HG03469 (cell line): ENCODE measurements around the gene CLUH.
"Not testable (repeated sequence)": the region's sequence is repeated elsewhere in the genome, so short reads cannot be mapped to it uniquely, and the experiment has no call there.

Experiments
- ATAC-seq: cut with Tn5 transposase; IDR thresholded peaks from one replicate; pipeline ENCODE4 v1.9.1; 2021; ENCODE audit warnings: mild to moderate bottlenecking, moderate library complexity, moderate number of reproducible peaks; ENCODE audit not compliant: unreplicated experiment

CLUH gene

GRCh38 chr17:2688351-2689342, 22.9 kb downstream of the CLUH start:
- ATAC-seq: no peak

- ATAC-seq: no peak
These were observed 24.5 kb downstream of the CLUH start for GRCh38 chr17:2687074-2687418.

- ATAC-seq: no peak
These were observed 25.9 kb downstream of the CLUH start for GRCh38 chr17:2685696-2686095.

- ATAC-seq: no peak
These were observed 27.0 kb downstream of the CLUH start for GRCh38 chr17:2684549-2684948.

GRCh38 chr17:2683912-2684311, 27.7 kb downstream of the CLUH start:
- ATAC-seq: no peak

GRCh38 chr17:2682176-2682938, 29.2 kb downstream of the CLUH start:
- no peak for ATAC-seq

GRCh38 chr17:2681650-2682049, 29.9 kb downstream of the CLUH start:
- no peak for ATAC-seq

- ATAC-seq: no peak
These were observed 30.6 kb downstream of the CLUH start for GRCh38 chr17:2680961-2681360.

GRCh38 chr17:2679247-2679646, 32.3 kb downstream of the CLUH start:
- not testable (repeated sequence) for ATAC-seq

- no peak for ATAC-seq
These were observed 39.5 kb downstream of the CLUH start for GRCh38 chr17:2672026-2672425.

- ATAC-seq: not testable (repeated sequence)
These were observed 51.2 kb downstream of the CLUH start for GRCh38 chr17:2660410-2660809.

- ATAC-seq: not testable (repeated sequence)
These were observed 52.2 kb downstream of the CLUH start for GRCh38 chr17:2659337-2659736.

- ATAC-seq: no peak
These were observed 55.3 kb downstream of the CLUH start for GRCh38 chr17:2656283-2656682.

- ATAC-seq: no peak
These were observed 56.0 kb downstream of the CLUH start for GRCh38 chr17:2655546-2655945.

- ATAC-seq: not testable (repeated sequence)
These were observed 58.7 kb downstream of the CLUH start for GRCh38 chr17:2652911-2653310.

- no peak for ATAC-seq
These were observed 62.4 kb downstream of the CLUH start for GRCh38 chr17:2649191-2649590.

- ATAC-seq: no peak
These were observed 63.6 kb downstream of the CLUH start for GRCh38 chr17:2647957-2648356.

GRCh38 chr17:2644971-2645370, 66.6 kb downstream of the CLUH start:
- no peak for ATAC-seq
